PC-3 (cell line): Measurements from ENCODE around the gene QRICH2. TPM values are rescaled to one million over a fixed set of nuclear protein-coding genes. Genes with fewer than 3 reads are reported as not detected.

Source experiments
- ATAC-seq: fragments of 200-7000 bp; cut with Tn5 transposase; 2 replicates; pipeline ENCODE4 v1.9.1; 2020; ENCODE audit warnings: mild to moderate bottlenecking, moderate library complexity
- BruUV-seq: library from RNA; stranded (reverse); fragments of 400-500 nt; replicated peaks from 2 replicates; lab custom pipeline; 2021; lab: Mats Ljungman, UMichigan
- CTCF ChIA-PET: fragments of 300-600 bp; sonication (Branson Sonifier 250); formaldehyde crosslinking; loops from one replicate; lab custom pipeline; 2022; ENCODE audit warnings: antibody characterized with exemption; lab: Charles Lee
- POLR2A ChIA-PET: fragments of 300-600 bp; sonication (Branson Sonifier 250); formaldehyde crosslinking; loops from one replicate; lab custom pipeline; 2022; ENCODE audit warnings: antibody characterized with exemption; ENCODE audit not compliant: unreplicated experiment; lab: Charles Lee
- DNase-seq: peaks from one replicate; pipeline ENCODE4 v3.0.0-alpha.2; 2015
- H2AFZ ChIP-seq: fragments of 300-600 bp; sonication (generic); 2 replicates; pipeline ENCODE4 v1.6.0; 2016; ENCODE audit warnings: antibody characterized with exemption, low read length
- H3F3A ChIP-seq: fragments of 300-600 bp; sonication (generic); one replicate; pipeline ENCODE4 v1.6.0; 2017; ENCODE audit warnings: antibody characterized with exemption, low read length, control low read depth, mild to moderate bottlenecking; ENCODE audit not compliant: unreplicated experiment
- H3K27ac ChIP-seq: fragments of 300-600 bp; sonication (generic); 2 replicates; pipeline ENCODE4 v1.5.1; 2016; ENCODE audit warnings: mild to moderate bottlenecking, low read length
- H3K27me3 ChIP-seq: fragments of 300-600 bp; sonication (generic); 2 replicates; pipeline ENCODE4 v1.6.1; 2016; ENCODE audit warnings: low read length, mixed read lengths
- H3K36me3 ChIP-seq: fragments of 300-600 bp; sonication (generic); 2 replicates; pipeline ENCODE4 v1.6.1; 2016; ENCODE audit warnings: low read depth, mixed run types, low read length, mixed read lengths
- H3K4me1 ChIP-seq: fragments of 300-600 bp; sonication (generic); 2 replicates; pipeline ENCODE4 v1.5.1; 2016; ENCODE audit warnings: low read length; ENCODE audit not compliant: insufficient read depth
- H3K4me2 ChIP-seq: fragments of 300-600 bp; sonication (generic); 2 replicates; pipeline ENCODE4 v1.6.0; 2016; ENCODE audit warnings: low read length
- H3K4me3 ChIP-seq: fragments of 300-600 bp; sonication (generic); 2 replicates; pipeline ENCODE4 v1.5.1; 2016; ENCODE audit warnings: mild to moderate bottlenecking, low read length, mixed read lengths
- H3K79me2 ChIP-seq: fragments of 300-600 bp; sonication (generic); 2 replicates; pipeline ENCODE4 v1.6.1; 2017; ENCODE audit warnings: low read length, mixed read lengths
- H3K9ac ChIP-seq: fragments of 300-600 bp; sonication (generic); 2 replicates; pipeline ENCODE4 v1.6.0; 2016; ENCODE audit warnings: mild to moderate bottlenecking, low read length
- H3K9me2 ChIP-seq: fragments of 300-600 bp; sonication (generic); replicated peaks from 2 replicates; pipeline ENCODE4 v1.6.1; 2016; ENCODE audit warnings: mixed run types, low read length, mixed read lengths
- H3K9me3 ChIP-seq: fragments of 300-600 bp; sonication (generic); 2 replicates; pipeline ENCODE4 v1.6.1; 2016; ENCODE audit warnings: low read length, mixed read lengths
- H4K20me1 ChIP-seq: fragments of 300-600 bp; sonication (generic); 2 replicates; pipeline ENCODE4 v1.6.1; 2016; ENCODE audit warnings: low read length, mixed read lengths
- EZH2 ChIP-seq: fragments of 300-600 bp; sonication (generic); IDR thresholded peaks from one replicate; pipeline ENCODE4 v1.6.1; 2017; ENCODE audit warnings: antibody characterized with exemption, mild to moderate bottlenecking, low read length; ENCODE audit not compliant: unreplicated experiment
- EZH2phosphoT487 ChIP-seq: fragments of 300-600 bp; sonication (generic); IDR thresholded peaks from 2 replicates; pipeline ENCODE4 v1.6.1; 2018; ENCODE audit warnings: mild to moderate bottlenecking, antibody characterized with exemption, low read length, borderline replicate concordance
- intact Hi-C: fragments of 100-400 bp; cut with micrococcal nuclease; formaldehyde crosslinking; loops from 2 replicates; pipeline ENCODE4 v1.9.0; 2023
- total RNA-seq: library from RNA; depleted of rRNA; stranded (reverse); fragments of >200 nt; gene quantifications from 2 replicates; pipeline ENCODE4 v1.2.3, GENCODE V29; 2014
- TF ChIP-seq, protein P1 (sequence below): fragments of 300-600 bp; sonication (generic); conservative IDR thresholded peaks from 2 replicates; pipeline ENCODE4 v1.5.1; 2017; ENCODE audit warnings: antibody characterized with exemption, low read depth, mild to moderate bottlenecking, low read length

Gene QRICH2
- total RNA-seq, 1 experiment from 2014 or later = 2.2 TPM

DNA sequence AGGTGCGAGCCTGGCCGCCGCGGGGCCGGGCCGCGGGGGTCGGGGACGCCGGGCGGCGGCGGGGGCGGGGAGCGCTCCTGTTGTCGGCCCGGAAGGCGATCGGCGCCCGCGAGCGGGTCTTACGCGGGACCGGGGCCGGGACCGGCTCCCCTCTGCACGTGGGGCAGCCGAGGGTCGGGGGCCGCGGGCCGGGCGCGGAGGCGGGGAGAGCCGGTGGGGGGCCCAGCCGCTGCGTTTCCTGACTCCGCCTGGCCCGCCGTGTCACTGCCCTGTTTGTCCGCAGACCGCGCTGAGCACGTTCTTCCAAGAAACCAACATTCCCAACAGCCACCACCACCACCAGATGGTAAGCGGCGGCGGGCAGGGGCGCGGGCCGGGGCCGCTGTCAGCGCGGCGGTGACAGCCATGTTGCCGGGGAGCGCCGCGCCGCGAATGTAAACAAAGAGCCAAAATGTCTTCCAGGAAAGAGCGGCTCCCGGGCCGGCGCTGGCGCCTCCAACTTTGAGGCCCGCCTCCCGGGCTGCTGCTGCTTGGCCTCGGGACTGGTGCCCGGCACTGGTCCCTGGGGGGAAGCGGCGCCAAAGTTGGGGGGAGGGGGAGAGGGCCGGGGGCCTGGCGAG, 42.3 kb downstream of the QRICH2 start:
- ChIA-PET POLR2A (interaction anchor here (0.6 to 1.0 kb wide), 5 partner anchors 19 to 369 kb away, joined by 3 to 4 read pairs (median 4); partner anchors contain the start of gene TRIM65), CTCF (interaction anchor here (1.4 kb wide), 1 partner anchor 17 kb away, joined by 3 read pairs; no protein-coding TSS in a partner anchor)
- H3K27me3 ChIP-seq = no peaks in the 10 kb centered on the region
- no peaks in the 10 kb centered on the region for H3K9me2 ChIP-seq
- H3K9me3 ChIP-seq = no peaks in the 10 kb centered on the region
- no TSS peak for BruUV-seq
- peak overlapping the region; percentile 82 for H3K9ac ChIP-seq
- no peak overlapping the region for H3K27ac ChIP-seq
- TF ChIP-seq, protein P1, sequence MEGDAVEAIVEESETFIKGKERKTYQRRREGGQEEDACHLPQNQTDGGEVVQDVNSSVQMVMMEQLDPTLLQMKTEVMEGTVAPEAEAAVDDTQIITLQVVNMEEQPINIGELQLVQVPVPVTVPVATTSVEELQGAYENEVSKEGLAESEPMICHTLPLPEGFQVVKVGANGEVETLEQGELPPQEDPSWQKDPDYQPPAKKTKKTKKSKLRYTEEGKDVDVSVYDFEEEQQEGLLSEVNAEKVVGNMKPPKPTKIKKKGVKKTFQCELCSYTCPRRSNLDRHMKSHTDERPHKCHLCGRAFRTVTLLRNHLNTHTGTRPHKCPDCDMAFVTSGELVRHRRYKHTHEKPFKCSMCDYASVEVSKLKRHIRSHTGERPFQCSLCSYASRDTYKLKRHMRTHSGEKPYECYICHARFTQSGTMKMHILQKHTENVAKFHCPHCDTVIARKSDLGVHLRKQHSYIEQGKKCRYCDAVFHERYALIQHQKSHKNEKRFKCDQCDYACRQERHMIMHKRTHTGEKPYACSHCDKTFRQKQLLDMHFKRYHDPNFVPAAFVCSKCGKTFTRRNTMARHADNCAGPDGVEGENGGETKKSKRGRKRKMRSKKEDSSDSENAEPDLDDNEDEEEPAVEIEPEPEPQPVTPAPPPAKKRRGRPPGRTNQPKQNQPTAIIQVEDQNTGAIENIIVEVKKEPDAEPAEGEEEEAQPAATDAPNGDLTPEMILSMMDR = no peak
- no peak for TF ChIP-seq EZH2
- TF ChIP-seq EZH2phosphoT487 = no peak
- intact Hi-C loops = loop anchor here (10.0 kb wide), 1 partner anchor 161 kb away; the partner anchor contains the start of gene EXOC7
- peak overlapping the region; percentile 93 for H3K4me2 ChIP-seq
- peaks cover 45% of the 10 kb centered on the region for H3K79me2 ChIP-seq
- H3K4me3 ChIP-seq = peak overlapping the region; percentile 77
- no peak overlapping the region for H2AFZ ChIP-seq
- ATAC-seq = peak; percentile 10; the same call in 1 of the 2 replicates
- H3F3A ChIP-seq = no peaks in the 10 kb centered on the region
- H4K20me1 ChIP-seq = peaks cover 11% of the 10 kb centered on the region; the same call in 1 of the 2 replicates
- DNase-seq = peak; percentile 39
- peaks cover 10% of the 10 kb centered on the region; the same call in 1 of the 2 replicates for H3K36me3 ChIP-seq
- peaks cover 50% of the 10 kb centered on the region for H3K4me1 ChIP-seq

DNA sequence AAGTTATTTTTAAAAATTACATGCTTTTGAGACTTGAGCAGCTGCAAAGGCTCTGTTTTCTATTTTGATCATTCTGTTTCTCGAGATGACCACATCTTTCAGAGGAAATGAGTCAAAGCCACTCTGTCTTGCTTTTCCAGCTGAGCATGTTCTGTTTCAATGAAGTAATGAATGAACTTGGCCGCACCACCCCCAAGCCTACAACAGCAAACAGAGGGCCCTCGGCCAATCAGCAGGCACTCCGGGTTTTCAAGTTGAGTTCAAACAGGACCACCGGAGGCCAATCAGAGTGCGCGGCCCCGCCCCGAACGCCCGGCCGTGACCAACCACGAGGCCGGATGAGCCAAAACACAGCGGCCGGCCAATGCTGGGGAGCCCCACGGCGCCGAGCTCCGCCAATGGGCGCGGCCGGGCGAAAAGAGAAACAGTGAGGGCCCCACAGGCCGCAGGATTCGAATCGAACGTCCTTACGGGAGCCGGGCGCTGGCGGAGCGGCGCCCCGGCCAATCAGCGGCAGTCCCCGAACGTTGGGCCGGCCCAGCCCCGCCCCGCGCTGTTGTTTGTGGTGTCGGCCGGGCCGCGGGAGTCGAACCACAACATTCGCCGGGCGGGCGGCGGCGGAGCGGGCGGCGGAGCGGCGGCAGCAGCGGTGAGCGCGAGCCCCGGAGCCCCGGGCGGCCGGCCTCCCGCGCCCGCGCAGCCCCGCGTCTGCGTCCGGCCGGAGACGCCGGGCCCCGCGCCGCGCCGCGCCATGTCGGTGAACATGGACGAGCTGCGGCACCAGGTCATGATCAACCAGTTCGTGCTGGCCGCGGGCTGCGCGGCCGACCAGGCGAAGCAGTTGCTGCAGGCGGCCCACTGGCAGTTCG, 43.1 kb downstream of the QRICH2 start, which contains the start of gene UBALD2:
Gene UBALD2, plus strand, starts transcription at position 594 of the 869 bp plus-strand sequence. Its CDS starts 158 bp downstream, at position 752.
- intact Hi-C loops = loop anchor here (1.0 to 10.0 kb wide), 2 partner anchors 13 to 160 kb away; partner anchors contain the start of gene EXOC7

More for the DNA sequence above, 43.1 kb downstream of the QRICH2 start, which contains the start of gene UBALD2:
- Histone ChIP-seq H3K27ac (peak within 1 kb of the TSS; percentile 74), H3K4me1 (peaks cover 50% of the 10 kb centered on the region), H3K36me3 (peaks cover 9% of the 10 kb centered on the region; the same call in 1 of the 2 replicates), H3K9me3 (no peaks in the 10 kb centered on the region), H3K79me2 (peaks cover 45% of the 10 kb centered on the region), H3K27me3 (no peaks in the 10 kb centered on the region), H3K4me2 (peak within 1 kb of the TSS; percentile 93), H3K4me3 (peak within 1 kb of the TSS; percentile 77), H3K9me2 (no peaks in the 10 kb centered on the region), H2AFZ (peak within 1 kb of the TSS; percentile 60), H3F3A (no peaks in the 10 kb centered on the region), H4K20me1 (peaks cover 11% of the 10 kb centered on the region; the same call in 1 of the 2 replicates), H3K9ac (peak within 1 kb of the TSS; percentile 82)
- DNase-seq = peak; percentile 100
- ATAC-seq = peak; percentile 94
- no TSS peak for BruUV-seq
- TF ChIP-seq, protein P1 = no peak
- no peak for TF ChIP-seq EZH2phosphoT487
- TF ChIP-seq EZH2 = no peak
- CTCF ChIA-PET = interaction anchor here (0.9 to 1.4 kb wide), 3 partner anchors 13 to 16 kb away, joined by 3 to 7 read pairs (median 3); no protein-coding TSS in a partner anchor
- POLR2A ChIA-PET = interaction anchor here (0.6 to 1.5 kb wide), 9 partner anchors 11 to 368 kb away, joined by 3 to 9 read pairs (median 4); partner anchors contain the start of gene TRIM65
